HG02970 (cell line): Measurements from ENCODE around the gene ABHD14A.
A peak's percentile ranks its signal among the peaks of the same experiment; 100 is the strongest.

Experiments
- ATAC-seq: cut with Tn5 transposase; IDR thresholded peaks from one replicate; pipeline ENCODE4 v1.9.1; 2021; ENCODE audit warnings: mild to moderate bottlenecking, moderate library complexity, moderate number of reproducible peaks; ENCODE audit not compliant: unreplicated experiment, low FRiP score

Gene ABHD14A

GRCh38 chr3:51940648-51941462, 34.0 kb upstream of the ABHD14A start:
- ATAC-seq: no peak

GRCh38 chr3:51941463-51941797, 33.4 kb upstream of the ABHD14A start:
- no peak for ATAC-seq

- ATAC-seq: peak; percentile 94
Measured at GRCh38 chr3:51941798-51942602, 32.9 kb upstream of the ABHD14A start, which contains the start of the genes PARP3 and RRP9. Gene PARP3 (plus strand): TSS chr3:51942363. CDS start chr3:51943356, 993 bp downstream. Gene RRP9 (minus strand): TSS chr3:51941904. CDS start chr3:51941867, 37 bp downstream.

GRCh38 chr3:51942603-51943450, 32.0 kb upstream of the ABHD14A start:
- no peak for ATAC-seq

- no peak for ATAC-seq
Measured at GRCh38 chr3:51943451-51944391, 31.1 kb upstream of the ABHD14A start.

GRCh38 chr3:51944451-51945021, 30.3 kb upstream of the ABHD14A start:
- no peak for ATAC-seq

GRCh38 chr3:51945031-51945840, 29.6 kb upstream of the ABHD14A start:
- ATAC-seq: no peak

GRCh38 chr3:51945926-51946705, 28.7 kb upstream of the ABHD14A start:
- ATAC-seq: no peak

GRCh38 chr3:51946796-51947195, 28.1 kb upstream of the ABHD14A start:
- no peak for ATAC-seq

GRCh38 chr3:51947215-51947900, 27.5 kb upstream of the ABHD14A start:
- ATAC-seq: no peak

GRCh38 chr3:51948016-51948580, 26.8 kb upstream of the ABHD14A start:
- ATAC-seq: no peak

GRCh38 chr3:51949121-51949520, 25.7 kb upstream of the ABHD14A start:
- ATAC-seq: no peak

- no peak for ATAC-seq
Measured at GRCh38 chr3:51950899-51951298, 24.0 kb upstream of the ABHD14A start.

GRCh38 chr3:51953445-51953844, 21.4 kb upstream of the ABHD14A start:
- ATAC-seq: no peak

GRCh38 chr3:51954105-51954504, 20.8 kb upstream of the ABHD14A start:
- ATAC-seq: no peak

GRCh38 chr3:51954713-51955112, 20.2 kb upstream of the ABHD14A start:
- ATAC-seq: no peak
